Cardiac muscle cell (in vitro differentiated cells and primary cell): ENCODE measurements around the gene CYSTM1. TPM values are rescaled to one million over a fixed set of nuclear protein-coding genes. Genes with fewer than 3 reads are reported as not detected.

Experiments used
- DNase-seq, 2 donors: peaks; one replicate each; pipeline versions ENCODE4 v3.0.0 to v3.0.0-alpha.2; 2010 to 2017; ENCODE audit warnings: low read depth in 1 of 2, low spot score in 1 of 2
- H3K27ac ChIP-seq: fragments of 200-600 bp; sonication (generic); 2 replicates; pipeline ENCODE4 v1.5.1; 2016
- H3K27me3 ChIP-seq: fragments of 200-600 bp; sonication (generic); 2 replicates; pipeline ENCODE4 v1.6.0; 2016; ENCODE audit warnings: control low read depth
- H3K36me3 ChIP-seq: fragments of 200-600 bp; sonication (generic); 2 replicates; pipeline ENCODE4 v1.5.1; 2016; ENCODE audit warnings: control low read depth
- H3K4me1 ChIP-seq: fragments of 200-600 bp; sonication (generic); 2 replicates; pipeline ENCODE4 v1.8.1; 2017; ENCODE audit warnings: low read depth, mild to moderate bottlenecking, mixed run types
- H3K4me3 ChIP-seq: fragments of 200-600 bp; sonication (generic); 2 replicates; pipeline ENCODE4 v1.5.1; 2016; ENCODE audit warnings: mild to moderate bottlenecking
- H3K9me3 ChIP-seq: fragments of 200-600 bp; sonication (generic); 2 replicates; pipeline ENCODE4 v1.5.1; 2017; ENCODE audit warnings: low read depth, mild to moderate bottlenecking, control low read depth
- polyA plus RNA-seq: library from polyadenylated mRNA; unstranded; fragments of >200 nt; fragmentation: Nextera tagmentation; extraction: Ambion mirVana; gene quantifications from 2 replicates; pipeline ENCODE4 v1.2.1, GENCODE V29; 2016
- total RNA-seq: library from RNA; depleted of rRNA; stranded (reverse); fragments of >200 nt; gene quantifications from 2 replicates; pipeline ENCODE4 v1.2.3, GENCODE V29; 2016
- TF ChIP-seq, protein P1 (sequence below): IDR thresholded peaks from 2 replicates; pipeline ENCODE4 v1.5.1; 2012; ENCODE audit warnings: low read depth, mild to moderate bottlenecking, low read length

Gene CYSTM1
- total and polyA plus RNA-seq, 2 experiments from 2014 or later, result 31.8 to 83.7 TPM

GRCh38 chr5:140220698-140221064, 45.7 kb downstream of the CYSTM1 start:
- no peaks in the 10 kb centered on the region for H3K27me3 ChIP-seq
- no peak overlapping the region for H3K4me3 ChIP-seq
- no peaks in the 10 kb centered on the region for H3K36me3 ChIP-seq
- no peak for DNase-seq
- no peak overlapping the region for H3K27ac ChIP-seq
- peaks cover 76% of the 10 kb centered on the region for H3K4me1 ChIP-seq
- no peaks in the 10 kb centered on the region for H3K9me3 ChIP-seq
- TF ChIP-seq, protein P1, sequence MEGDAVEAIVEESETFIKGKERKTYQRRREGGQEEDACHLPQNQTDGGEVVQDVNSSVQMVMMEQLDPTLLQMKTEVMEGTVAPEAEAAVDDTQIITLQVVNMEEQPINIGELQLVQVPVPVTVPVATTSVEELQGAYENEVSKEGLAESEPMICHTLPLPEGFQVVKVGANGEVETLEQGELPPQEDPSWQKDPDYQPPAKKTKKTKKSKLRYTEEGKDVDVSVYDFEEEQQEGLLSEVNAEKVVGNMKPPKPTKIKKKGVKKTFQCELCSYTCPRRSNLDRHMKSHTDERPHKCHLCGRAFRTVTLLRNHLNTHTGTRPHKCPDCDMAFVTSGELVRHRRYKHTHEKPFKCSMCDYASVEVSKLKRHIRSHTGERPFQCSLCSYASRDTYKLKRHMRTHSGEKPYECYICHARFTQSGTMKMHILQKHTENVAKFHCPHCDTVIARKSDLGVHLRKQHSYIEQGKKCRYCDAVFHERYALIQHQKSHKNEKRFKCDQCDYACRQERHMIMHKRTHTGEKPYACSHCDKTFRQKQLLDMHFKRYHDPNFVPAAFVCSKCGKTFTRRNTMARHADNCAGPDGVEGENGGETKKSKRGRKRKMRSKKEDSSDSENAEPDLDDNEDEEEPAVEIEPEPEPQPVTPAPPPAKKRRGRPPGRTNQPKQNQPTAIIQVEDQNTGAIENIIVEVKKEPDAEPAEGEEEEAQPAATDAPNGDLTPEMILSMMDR, result no peak

DNA sequence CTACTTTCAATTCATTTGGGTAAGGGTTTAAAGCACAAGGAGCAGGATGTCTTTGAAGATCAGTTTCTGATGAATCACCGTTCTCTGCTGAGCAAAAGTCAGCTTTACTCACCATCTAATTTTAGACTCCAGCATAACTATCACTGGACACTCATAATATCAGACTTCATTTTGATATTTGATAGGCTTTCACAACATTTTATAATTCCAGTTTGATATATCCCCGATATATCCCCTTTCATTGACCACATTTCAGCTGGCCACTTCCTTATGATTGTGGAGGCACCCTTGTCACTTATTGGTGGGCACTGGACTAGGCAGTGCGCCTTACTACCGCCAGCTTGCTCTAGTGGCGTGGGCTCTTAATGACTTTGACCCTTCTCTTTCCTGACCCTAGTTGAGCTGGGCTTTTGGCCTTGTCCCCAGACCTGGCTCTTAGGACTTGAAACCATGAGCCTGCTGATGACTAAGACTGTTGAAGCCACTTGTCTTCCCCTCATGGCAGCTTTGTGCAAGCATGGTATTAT, 46.8 kb downstream of the CYSTM1 start:
- H3K36me3 ChIP-seq, result no peaks in the 10 kb centered on the region
- H3K27ac ChIP-seq, result no peak overlapping the region
- H3K4me3 ChIP-seq, result no peak overlapping the region
- H3K4me1 ChIP-seq, result peaks cover 71% of the 10 kb centered on the region
- peak in 1 of 2 donors; percentile 53 for DNase-seq
- H3K27me3 ChIP-seq, result no peaks in the 10 kb centered on the region
- no peaks in the 10 kb centered on the region for H3K9me3 ChIP-seq
- TF ChIP-seq, protein P1, result no peak

- no peak overlapping the region for H3K4me3 ChIP-seq
- no peaks in the 10 kb centered on the region for H3K9me3 ChIP-seq
- peaks cover 64% of the 10 kb centered on the region for H3K4me1 ChIP-seq
- no peaks in the 10 kb centered on the region for H3K27me3 ChIP-seq
- TF ChIP-seq, protein P1, result no peak
- no peaks in the 10 kb centered on the region for H3K36me3 ChIP-seq
- H3K27ac ChIP-seq, result peak overlapping the region; percentile 78
- DNase-seq, result no peak
Observed at GRCh38 chr5:140222416-140222815, 47.4 kb downstream of the CYSTM1 start.

GRCh38 chr5:140223567-140223966, 48.6 kb downstream of the CYSTM1 start:
- DNase-seq, result peak in 1 of 2 donors; percentile 86
- no peak overlapping the region for H3K4me3 ChIP-seq
- TF ChIP-seq, protein P1, result no peak
- H3K36me3 ChIP-seq, result no peaks in the 10 kb centered on the region
- no peaks in the 10 kb centered on the region for H3K9me3 ChIP-seq
- H3K27me3 ChIP-seq, result no peaks in the 10 kb centered on the region
- H3K27ac ChIP-seq, result peak overlapping the region; percentile 78
- H3K4me1 ChIP-seq, result peaks cover 53% of the 10 kb centered on the region

DNA sequence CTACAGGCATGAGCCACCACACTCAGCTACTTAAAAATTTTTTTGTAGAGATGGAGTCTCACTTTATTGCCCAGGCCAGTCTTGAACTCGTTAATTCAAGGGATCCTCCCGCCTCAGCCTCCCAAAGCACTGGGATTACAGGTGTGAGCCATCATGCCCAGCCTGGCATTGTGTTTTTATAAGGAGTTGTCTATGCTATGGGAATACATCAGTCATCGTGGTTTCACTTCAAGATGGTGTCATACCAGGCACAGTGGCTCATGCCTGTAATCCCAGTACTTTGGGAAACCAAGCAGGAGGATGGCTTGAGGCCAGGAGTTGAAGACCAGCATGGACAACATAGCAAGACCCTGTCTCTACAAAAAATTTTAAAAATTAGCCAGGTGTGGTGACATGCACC, 49.7 kb downstream of the CYSTM1 start:
- TF ChIP-seq, protein P1, result no peak
- H3K27me3 ChIP-seq, result no peaks in the 10 kb centered on the region
- H3K27ac ChIP-seq, result peak overlapping the region; percentile 78
- no peak for DNase-seq
- H3K4me1 ChIP-seq, result peaks cover 43% of the 10 kb centered on the region
- H3K9me3 ChIP-seq, result no peaks in the 10 kb centered on the region
- no peak overlapping the region for H3K4me3 ChIP-seq
- no peaks in the 10 kb centered on the region for H3K36me3 ChIP-seq

DNA sequence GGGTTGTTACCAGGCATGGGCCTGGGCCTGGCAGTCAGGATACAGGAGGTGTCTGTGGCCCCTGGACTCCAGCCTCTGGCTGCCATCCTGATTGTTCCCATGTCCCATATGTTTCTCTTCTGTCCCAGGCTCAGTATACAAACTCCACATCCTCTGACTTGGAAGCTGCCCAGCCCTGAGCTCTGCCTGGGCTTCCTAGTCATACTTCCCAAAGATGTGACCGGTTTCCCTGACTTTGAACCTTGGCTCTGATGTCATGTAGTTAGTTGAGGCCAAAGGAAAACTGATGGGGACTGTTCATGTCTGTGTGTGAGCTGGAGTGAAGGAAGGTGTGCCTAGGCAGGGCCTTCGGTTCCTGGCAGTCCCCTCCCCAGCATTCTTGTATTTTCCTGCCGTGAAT, 50.4 kb downstream of the CYSTM1 start:
- DNase-seq, result no peak
- no peaks in the 10 kb centered on the region for H3K36me3 ChIP-seq
- H3K27me3 ChIP-seq, result no peaks in the 10 kb centered on the region
- H3K27ac ChIP-seq, result no peak overlapping the region
- no peaks in the 10 kb centered on the region for H3K9me3 ChIP-seq
- TF ChIP-seq, protein P1, result no peak
- H3K4me1 ChIP-seq, result peaks cover 38% of the 10 kb centered on the region
- no peak overlapping the region for H3K4me3 ChIP-seq
